Measurements from ENCODE around the gene CD300LF. TPM values are rescaled to one million over a fixed set of nuclear protein-coding genes. Genes with fewer than 3 reads are reported as not detected.
A peak's percentile ranks its signal among the peaks of the same experiment; 100 is the strongest.

Gene CD300LF
- total RNA-seq, 4 donors from 2014 or later, result 0.40 to 37.8 (median 3.7) TPM

DNA sequence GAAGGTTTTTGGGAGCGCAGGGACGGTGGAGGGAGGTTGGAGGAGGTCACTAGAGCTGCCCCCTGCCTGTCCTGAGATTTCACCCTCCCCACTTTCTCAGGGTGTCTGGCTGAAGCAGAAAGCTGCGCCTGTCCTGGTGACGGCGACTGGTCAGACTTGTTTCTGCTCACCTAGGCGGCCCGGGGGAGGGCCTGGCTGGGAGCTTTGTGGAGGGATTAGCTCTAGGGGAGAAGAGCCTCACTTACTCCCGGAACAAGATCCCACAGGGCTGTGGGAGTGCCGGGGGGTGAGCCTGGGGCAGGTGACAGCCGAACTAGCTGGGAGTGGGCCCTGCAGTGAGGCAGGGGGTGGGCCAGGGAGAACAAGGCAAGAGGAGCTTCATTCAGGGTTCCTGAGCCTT lies 47.2 kb upstream of the CD300LF start:
- WGBS, 2 donors (ENCODE audit: low coverage in 1 of 2), result 58% methylated on average over 8 of the region's 10 CpGs; no CpG with 5 or more reads in 1 of the 2 donors
- Histone ChIP-seq H3K4me1 (peaks cover 44 to 86% (median 68%) of the 10 kb centered on the region in 4 donors), H3K4me3 (no peak overlapping the region), H3K27me3 (no peaks in the 10 kb centered on the region), H3K9me3 (no peaks in the 10 kb centered on the region), H3K36me3 (no peaks in the 10 kb centered on the region), H3K27ac (peak overlapping the region; percentile 33 to 65 (median 44))
- no peak for TF ChIP-seq POLR2A (IDR thresholded peaks at IDR 0.05)
- no peak for TF ChIP-seq EP300 (IDR thresholded peaks at IDR 0.05; ENCODE audit: low read depth)
- in situ Hi-C loops (cut with MboI; ENCODE audit: low pct_ligation_motif_present in 1 of 4, low pct_unique_long_range_greater_than_20kb in 1 of 4, low sequenced_read_pairs in 3 of 4) (no loop called here), intact Hi-C loops (cut with DNase I; ENCODE audit: low total_unique reads) (no loop called here)
- no peak for DNase-seq

DNA sequence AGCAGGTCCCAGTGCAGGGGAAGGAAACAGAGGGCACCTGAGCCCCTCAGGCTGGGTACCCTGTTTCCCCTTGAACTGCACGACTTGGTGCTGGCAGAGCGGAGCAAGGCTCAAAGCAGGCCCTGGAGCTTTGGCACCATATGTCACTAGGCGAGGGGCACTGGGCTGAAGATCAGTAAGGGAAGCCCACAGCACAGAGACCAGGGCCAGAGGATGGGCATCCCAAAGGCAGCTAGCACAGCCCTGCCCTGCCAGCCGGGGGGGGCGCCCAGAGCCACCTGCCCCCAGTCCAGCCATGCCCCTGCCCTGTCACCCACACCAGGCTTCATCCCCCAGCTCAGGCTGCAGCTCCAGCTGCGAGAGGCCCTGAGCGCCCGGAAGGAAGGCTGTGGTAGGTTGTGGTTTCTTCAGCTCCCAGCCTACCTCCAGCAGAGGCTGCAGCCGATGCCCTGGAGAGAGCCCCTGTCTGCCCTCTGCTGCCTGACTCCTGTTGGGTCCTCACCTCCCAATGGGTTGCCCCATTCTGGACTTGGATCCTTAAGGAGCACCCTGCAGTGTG lies 46.6 kb upstream of the CD300LF start:
- TF ChIP-seq, protein P1, sequence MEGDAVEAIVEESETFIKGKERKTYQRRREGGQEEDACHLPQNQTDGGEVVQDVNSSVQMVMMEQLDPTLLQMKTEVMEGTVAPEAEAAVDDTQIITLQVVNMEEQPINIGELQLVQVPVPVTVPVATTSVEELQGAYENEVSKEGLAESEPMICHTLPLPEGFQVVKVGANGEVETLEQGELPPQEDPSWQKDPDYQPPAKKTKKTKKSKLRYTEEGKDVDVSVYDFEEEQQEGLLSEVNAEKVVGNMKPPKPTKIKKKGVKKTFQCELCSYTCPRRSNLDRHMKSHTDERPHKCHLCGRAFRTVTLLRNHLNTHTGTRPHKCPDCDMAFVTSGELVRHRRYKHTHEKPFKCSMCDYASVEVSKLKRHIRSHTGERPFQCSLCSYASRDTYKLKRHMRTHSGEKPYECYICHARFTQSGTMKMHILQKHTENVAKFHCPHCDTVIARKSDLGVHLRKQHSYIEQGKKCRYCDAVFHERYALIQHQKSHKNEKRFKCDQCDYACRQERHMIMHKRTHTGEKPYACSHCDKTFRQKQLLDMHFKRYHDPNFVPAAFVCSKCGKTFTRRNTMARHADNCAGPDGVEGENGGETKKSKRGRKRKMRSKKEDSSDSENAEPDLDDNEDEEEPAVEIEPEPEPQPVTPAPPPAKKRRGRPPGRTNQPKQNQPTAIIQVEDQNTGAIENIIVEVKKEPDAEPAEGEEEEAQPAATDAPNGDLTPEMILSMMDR (IDR thresholded peaks at IDR 0.05), result no peak
- TF ChIP-seq POLR2AphosphoS5 (IDR thresholded peaks at IDR 0.05) (no peak), EP300 (IDR thresholded peaks at IDR 0.05; ENCODE audit: low read depth) (no peak), POLR2A (IDR thresholded peaks at IDR 0.05) (no peak)
- H3K9me3 ChIP-seq, result no peaks in the 10 kb centered on the region
- 77% methylated on average over 7 of the region's 9 CpGs; no CpG with 5 or more reads in 1 of the 2 donors for WGBS, 2 donors (ENCODE audit: low coverage in 1 of 2)
- H3K27ac ChIP-seq, result peak overlapping the region; percentile 33 to 65 (median 44)
- DNase-seq, result peak; percentile 69
- intact Hi-C loops (cut with DNase I; ENCODE audit: low total_unique reads), result no loop called here
- H3K4me3 ChIP-seq, result no peak overlapping the region
- in situ Hi-C loops (cut with MboI; ENCODE audit: low pct_ligation_motif_present in 1 of 4, low pct_unique_long_range_greater_than_20kb in 1 of 4, low sequenced_read_pairs in 3 of 4), result no loop called here
- peaks cover 44 to 80% (median 66%) of the 10 kb centered on the region in 4 donors for H3K4me1 ChIP-seq
- H3K36me3 ChIP-seq, result no peaks in the 10 kb centered on the region
- H3K27me3 ChIP-seq, result no peaks in the 10 kb centered on the region

DNA sequence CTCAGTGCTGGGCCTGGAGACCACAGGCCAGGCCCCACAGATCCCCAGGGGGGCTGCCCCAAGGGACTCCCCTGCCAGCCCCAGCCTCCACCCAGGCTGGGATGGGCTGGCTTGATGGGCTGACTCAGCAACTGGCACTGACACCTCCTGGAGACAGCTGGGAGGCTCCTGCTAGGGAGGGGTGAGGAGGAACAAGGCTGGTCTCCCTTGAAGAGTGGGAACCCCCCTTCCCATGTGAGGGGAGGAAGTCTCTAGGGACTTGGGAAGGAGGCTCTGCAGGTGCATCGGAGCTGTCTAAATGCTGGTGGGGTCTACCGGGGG lies 46.1 kb upstream of the CD300LF start:
- Histone ChIP-seq H3K9me3 (no peaks in the 10 kb centered on the region), H3K4me1 (peaks cover 44 to 76% (median 61%) of the 10 kb centered on the region in 4 donors), H3K36me3 (no peaks in the 10 kb centered on the region), H3K4me3 (no peak overlapping the region), H3K27me3 (no peaks in the 10 kb centered on the region), H3K27ac (peak overlapping the region; percentile 43 to 65 (median 46))
- in situ Hi-C loops (cut with MboI; ENCODE audit: low pct_ligation_motif_present in 1 of 4, low pct_unique_long_range_greater_than_20kb in 1 of 4, low sequenced_read_pairs in 3 of 4), result no loop called here
- DNase-seq, result peak; percentile 46
- 71% methylated on average over 2 of the region's 2 CpGs; no CpG with 5 or more reads in 1 of the 2 donors for WGBS, 2 donors (ENCODE audit: low coverage in 1 of 2)
- intact Hi-C loops (cut with DNase I; ENCODE audit: low total_unique reads), result no loop called here
- TF ChIP-seq EP300 (IDR thresholded peaks at IDR 0.05; ENCODE audit: low read depth) (no peak), POLR2AphosphoS5 (IDR thresholded peaks at IDR 0.05) (no peak), POLR2A (IDR thresholded peaks at IDR 0.05) (no peak)
- TF ChIP-seq, protein P1 (IDR thresholded peaks at IDR 0.05), result no peak

DNA sequence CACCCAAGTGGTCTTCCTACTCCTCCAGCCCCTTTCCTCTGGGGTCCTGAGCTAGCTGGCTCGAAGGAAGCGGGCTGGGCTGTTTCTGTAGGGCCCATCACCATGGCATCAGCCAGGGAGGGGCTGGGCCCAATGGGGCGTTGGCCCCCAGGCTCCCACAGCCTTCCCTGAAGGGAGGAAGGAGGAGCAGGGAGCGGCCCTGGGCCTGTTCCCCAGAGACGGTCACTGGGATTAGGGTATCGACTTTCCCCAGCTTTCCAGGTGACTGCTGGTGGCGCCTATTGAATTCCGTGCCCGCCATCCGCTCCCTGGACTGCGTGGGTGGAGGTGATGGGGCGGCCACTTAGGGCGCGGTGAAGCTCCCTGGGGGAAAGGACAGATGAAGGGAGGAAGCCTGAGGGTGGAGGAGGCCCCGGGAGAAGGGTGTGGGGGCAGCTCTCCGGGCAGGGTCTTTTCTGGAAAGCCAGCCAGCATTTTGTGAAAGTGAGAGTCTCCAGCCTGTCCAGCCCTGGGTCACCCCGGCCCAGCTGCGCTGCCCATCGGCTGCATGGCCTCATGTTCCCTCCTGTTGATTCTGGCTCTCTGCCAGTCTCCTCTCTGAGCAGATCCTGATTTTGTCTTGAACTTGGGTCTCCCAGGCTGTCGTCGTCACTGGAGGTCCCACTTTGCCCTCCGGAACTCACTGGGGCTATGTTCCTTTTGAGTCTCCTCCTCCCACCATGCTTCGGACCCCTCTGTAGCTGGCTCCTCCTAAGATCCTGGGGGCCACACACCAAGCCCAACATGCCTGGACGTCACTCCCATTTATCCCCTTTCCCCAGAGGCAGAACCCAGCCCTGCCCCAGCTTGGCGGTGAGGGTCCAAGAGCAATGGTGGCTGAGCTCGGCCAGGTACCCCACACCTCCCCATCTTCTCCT lies 45.5 kb upstream of the CD300LF start:
- no peaks in the 10 kb centered on the region for H3K36me3 ChIP-seq
- H3K27ac ChIP-seq, result peak overlapping the region; percentile 43 to 65 (median 46)
- intact Hi-C loops (cut with DNase I; ENCODE audit: low total_unique reads) (loop anchor here (1.0 kb wide), 1 partner anchor 26 kb away; no protein-coding TSS in a partner anchor), in situ Hi-C loops (cut with MboI; ENCODE audit: low pct_ligation_motif_present in 1 of 4, low pct_unique_long_range_greater_than_20kb in 1 of 4, low sequenced_read_pairs in 3 of 4) (no loop called here)
- 53 to 60% methylated on average over 4 to 24 of the region's 26 CpGs for WGBS, 2 donors (ENCODE audit: low coverage in 1 of 2)
- no peak for TF ChIP-seq POLR2A (IDR thresholded peaks at IDR 0.05)
- TF ChIP-seq, protein P1 (IDR thresholded peaks at IDR 0.05), result no peak
- TF ChIP-seq POLR2AphosphoS5 (IDR thresholded peaks at IDR 0.05), result no peak
- TF ChIP-seq EP300 (IDR thresholded peaks at IDR 0.05; ENCODE audit: low read depth), result no peak
- peak; percentile 33 for DNase-seq
- no peaks in the 10 kb centered on the region for H3K27me3 ChIP-seq
- H3K4me3 ChIP-seq, result no peak overlapping the region
- H3K9me3 ChIP-seq, result no peaks in the 10 kb centered on the region
- peaks cover 42 to 75% (median 55%) of the 10 kb centered on the region in 4 donors for H3K4me1 ChIP-seq
